ENCODE data around the gene CACTIN. TPM values are rescaled to one million over a fixed set of nuclear protein-coding genes. Genes with fewer than 3 reads are reported as not detected.

CACTIN gene
- total RNA-seq, 1 donor from 2014 or later, result 26.7 TPM

GRCh38 chr19:3668331-3669081 lies 41.9 kb upstream of the CACTIN start:
- DNase-seq (ENCODE audit: low read depth), result peak; percentile 26
- no peak overlapping the region for H3K4me3 Mint-ChIP-seq (ENCODE audit: unreplicated experiment)
- H3K27ac Mint-ChIP-seq (ENCODE audit: unreplicated experiment), result peak overlapping the region; percentile 62

DNA sequence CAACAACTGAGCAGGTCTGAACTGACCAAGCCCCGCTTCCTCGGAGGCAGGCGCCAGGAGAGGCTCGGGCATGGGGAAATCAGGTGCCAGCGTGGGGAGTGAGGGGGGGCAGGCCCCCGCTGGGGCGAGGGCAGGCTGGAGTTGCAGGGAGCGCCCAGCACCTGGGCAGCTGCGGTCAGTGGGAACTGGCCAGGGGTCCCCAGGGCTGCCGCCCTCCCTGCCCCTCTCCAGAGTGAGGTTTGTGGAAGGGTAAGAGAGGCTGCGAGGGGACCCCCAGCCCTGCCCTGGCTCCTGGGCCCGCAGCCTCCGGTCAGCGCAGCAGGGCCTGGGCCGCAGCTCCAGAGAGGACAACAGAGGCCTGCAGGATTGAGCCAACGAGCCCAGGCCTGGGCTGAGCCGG lies 41.2 kb upstream of the CACTIN start:
- peaks cover 18% of the 10 kb centered on the region for H3K4me1 Mint-ChIP-seq (ENCODE audit: low read depth, unreplicated experiment)
- no peak for FAIRE-seq
- no peak for TF ChIP-seq EZH2 (IDR thresholded peaks at IDR 0.05; ENCODE audit: insufficient read depth, low read length)
- TF ChIP-seq, protein P1, sequence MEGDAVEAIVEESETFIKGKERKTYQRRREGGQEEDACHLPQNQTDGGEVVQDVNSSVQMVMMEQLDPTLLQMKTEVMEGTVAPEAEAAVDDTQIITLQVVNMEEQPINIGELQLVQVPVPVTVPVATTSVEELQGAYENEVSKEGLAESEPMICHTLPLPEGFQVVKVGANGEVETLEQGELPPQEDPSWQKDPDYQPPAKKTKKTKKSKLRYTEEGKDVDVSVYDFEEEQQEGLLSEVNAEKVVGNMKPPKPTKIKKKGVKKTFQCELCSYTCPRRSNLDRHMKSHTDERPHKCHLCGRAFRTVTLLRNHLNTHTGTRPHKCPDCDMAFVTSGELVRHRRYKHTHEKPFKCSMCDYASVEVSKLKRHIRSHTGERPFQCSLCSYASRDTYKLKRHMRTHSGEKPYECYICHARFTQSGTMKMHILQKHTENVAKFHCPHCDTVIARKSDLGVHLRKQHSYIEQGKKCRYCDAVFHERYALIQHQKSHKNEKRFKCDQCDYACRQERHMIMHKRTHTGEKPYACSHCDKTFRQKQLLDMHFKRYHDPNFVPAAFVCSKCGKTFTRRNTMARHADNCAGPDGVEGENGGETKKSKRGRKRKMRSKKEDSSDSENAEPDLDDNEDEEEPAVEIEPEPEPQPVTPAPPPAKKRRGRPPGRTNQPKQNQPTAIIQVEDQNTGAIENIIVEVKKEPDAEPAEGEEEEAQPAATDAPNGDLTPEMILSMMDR (IDR thresholded peaks at IDR 0.05; ENCODE audit: insufficient read depth, low read depth, low read length), result no peak

More at GRCh38 chr19:3668331-3669081, 41.9 kb upstream of the CACTIN start:
- Histone ChIP-seq H4K20me1 (ENCODE audit: insufficient read depth, low read length) (peaks cover 52% of the 10 kb centered on the region), H3K27ac (ENCODE audit: low read depth, low read length) (peak overlapping the region; percentile 26), H2AFZ (ENCODE audit: low read depth, low read length) (no peak overlapping the region), H3K4me2 (ENCODE audit: low read length) (no peak overlapping the region), H3K9me3 (ENCODE audit: insufficient read depth, low read depth, low read length) (no peaks in the 10 kb centered on the region), H3K36me3 (ENCODE audit: insufficient read depth, low read length) (no peaks in the 10 kb centered on the region), H3K9ac (ENCODE audit: low read length) (peak overlapping the region; percentile 10), H3K4me3 (ENCODE audit: insufficient read depth, low read depth, low read length) (no peak overlapping the region), H3K4me1 (ENCODE audit: insufficient read depth, low read length) (peaks cover 44% of the 10 kb centered on the region), H3K79me2 (ENCODE audit: insufficient read depth, low read length) (peaks cover 51% of the 10 kb centered on the region), H3K27me3 (ENCODE audit: insufficient read depth, low read length) (no peaks in the 10 kb centered on the region)
- TF ChIP-seq, protein P1 (IDR thresholded peaks at IDR 0.05; ENCODE audit: insufficient read depth, low read depth, low read length), result no peak
- no peak for TF ChIP-seq EZH2 (IDR thresholded peaks at IDR 0.05; ENCODE audit: insufficient read depth, low read length)
- Mint-ChIP-seq H3K4me1 (ENCODE audit: low read depth, unreplicated experiment) (peaks cover 20% of the 10 kb centered on the region), H3K36me3 (ENCODE audit: low read depth, unreplicated experiment) (peaks cover 3% of the 10 kb centered on the region), H3K27me3 (ENCODE audit: low read depth, unreplicated experiment) (no peaks in the 10 kb centered on the region), H3K9me3 (ENCODE audit: unreplicated experiment) (no peaks in the 10 kb centered on the region)
- FAIRE-seq, result no peak

More for the DNA sequence above, 41.2 kb upstream of the CACTIN start:
- H3K4me3 ChIP-seq (ENCODE audit: insufficient read depth, low read depth, low read length), result no peak overlapping the region
- no peak overlapping the region for H3K27ac ChIP-seq (ENCODE audit: low read depth, low read length)
- H3K27me3 ChIP-seq (ENCODE audit: insufficient read depth, low read length), result no peaks in the 10 kb centered on the region
- H3K9me3 Mint-ChIP-seq (ENCODE audit: unreplicated experiment), result no peaks in the 10 kb centered on the region
- H3K4me1 ChIP-seq (ENCODE audit: insufficient read depth, low read length), result peaks cover 44% of the 10 kb centered on the region
- H3K4me3 Mint-ChIP-seq (ENCODE audit: unreplicated experiment), result no peak overlapping the region
- peaks cover 5% of the 10 kb centered on the region for H3K36me3 Mint-ChIP-seq (ENCODE audit: low read depth, unreplicated experiment)
- H3K9ac ChIP-seq (ENCODE audit: low read length), result peak overlapping the region; percentile 10
- H3K27me3 Mint-ChIP-seq (ENCODE audit: low read depth, unreplicated experiment), result no peaks in the 10 kb centered on the region
- no peaks in the 10 kb centered on the region for H3K9me3 ChIP-seq (ENCODE audit: insufficient read depth, low read depth, low read length)
- H3K27ac Mint-ChIP-seq (ENCODE audit: unreplicated experiment), result no peak overlapping the region
- no peak overlapping the region for H2AFZ ChIP-seq (ENCODE audit: low read depth, low read length)
- H3K79me2 ChIP-seq (ENCODE audit: insufficient read depth, low read length), result peaks cover 45% of the 10 kb centered on the region
- no peak for DNase-seq (ENCODE audit: low read depth)
- H4K20me1 ChIP-seq (ENCODE audit: insufficient read depth, low read length), result peaks cover 51% of the 10 kb centered on the region
- H3K4me2 ChIP-seq (ENCODE audit: low read length), result no peak overlapping the region
- no peaks in the 10 kb centered on the region for H3K36me3 ChIP-seq (ENCODE audit: insufficient read depth, low read length)

All from astrocyte (in vitro differentiated cells and primary cell).